ENCODE data around the gene PSMF1. TPM values are rescaled to one million over a fixed set of nuclear protein-coding genes. Genes with fewer than 3 reads are reported as not detected.

Gene PSMF1
- total and polyA plus RNA-seq, 9 of the 15 experiments (the other 6 are each of a cell fraction or from before 2014, with no cell fraction given): 8.5 to 192 (median 33.2) TPM

- TF ChIP-seq RNF219 (CRISPR knock-in tag; IDR thresholded peaks at IDR 0.05): no peak
- TF ChIP-seq, protein P1, sequence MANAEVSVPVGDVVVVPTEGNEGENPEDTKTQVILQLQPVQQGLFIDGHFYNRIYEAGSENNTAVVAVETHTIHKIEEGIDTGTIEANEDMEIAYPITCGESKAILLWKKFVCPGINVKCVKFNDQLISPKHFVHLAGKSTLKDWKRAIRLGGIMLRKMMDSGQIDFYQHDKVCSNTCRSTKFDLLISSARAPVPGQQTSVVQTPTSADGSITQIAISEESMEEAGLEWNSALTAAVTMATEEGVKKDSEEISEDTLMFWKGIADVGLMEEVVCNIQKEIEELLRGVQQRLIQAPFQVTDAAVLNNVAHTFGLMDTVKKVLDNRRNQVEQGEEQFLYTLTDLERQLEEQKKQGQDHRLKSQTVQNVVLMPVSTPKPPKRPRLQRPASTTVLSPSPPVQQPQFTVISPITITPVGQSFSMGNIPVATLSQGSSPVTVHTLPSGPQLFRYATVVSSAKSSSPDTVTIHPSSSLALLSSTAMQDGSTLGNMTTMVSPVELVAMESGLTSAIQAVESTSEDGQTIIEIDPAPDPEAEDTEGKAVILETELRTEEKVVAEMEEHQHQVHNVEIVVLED (CRISPR knock-in tag; IDR thresholded peaks at IDR 0.05): no peak
Observed at GRCh38 chr20:1160991-1161390, 42.6 kb downstream of the PSMF1 start (continued).

DNA sequence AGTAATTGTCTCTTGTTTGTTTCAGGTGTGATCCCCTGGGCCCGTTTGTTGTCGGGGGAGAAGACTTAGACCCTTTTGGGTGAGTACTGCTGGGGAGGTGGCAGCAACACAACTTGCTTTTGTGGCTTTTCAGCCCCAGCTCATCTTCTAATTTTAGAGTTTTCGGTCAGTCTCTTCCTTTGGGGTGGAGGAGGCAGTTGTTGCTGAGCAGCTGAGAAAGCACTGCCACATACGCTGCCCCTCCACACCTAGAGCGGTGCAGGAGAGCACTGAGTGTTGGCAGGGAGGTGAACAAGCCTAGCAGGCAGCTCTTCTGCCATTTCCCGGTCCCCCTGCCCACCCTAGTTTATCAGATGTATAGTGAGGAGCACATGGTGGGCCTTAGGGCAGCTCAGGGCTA, 44.7 kb downstream of the PSMF1 start:
- intact Hi-C loops (cut with micrococcal nuclease) (no loop called here), in situ Hi-C loops (cut with MboI) (no loop called here)
- H3K36me3 ChIP-seq (ENCODE audit: control insufficient read depth, insufficient read depth, low read length): peaks cover 77% of the 10 kb centered on the region; the same call in 2 of the 3 replicates
- H3K9me3 ChIP-seq (replicated peaks; ENCODE audit: control insufficient read depth, insufficient read depth, low read depth, low read length): no peaks in the 10 kb centered on the region
- H3K9ac ChIP-seq (ENCODE audit: insufficient read depth in 1 of 2, low read depth in 2 of 2, low read length in 2 of 2): no peak overlapping the region
- no peaks in the 10 kb centered on the region for H3K4me1 ChIP-seq (replicated peaks in 1 of 2; ENCODE audit: control insufficient read depth in 2 of 2, insufficient read depth in 2 of 2, low read length in 2 of 2)
- TF ChIP-seq SAFB2 (IDR thresholded peaks at IDR 0.05; ENCODE audit: borderline replicate concordance, low read depth, low read length, severe bottlenecking): no peak
- TF ChIP-seq FUS (optimal IDR thresholded peaks at IDR 0.05; ENCODE audit: low read depth, low read length): no peak
- no peak for TF ChIP-seq ETV1 (tag; conservative IDR thresholded peaks at IDR 0.05; ENCODE audit: low read depth)
- no peak for TF ChIP-seq NFXL1 (CRISPR knock-in tag; IDR thresholded peaks at IDR 0.05)
- TF ChIP-seq, protein P2, sequence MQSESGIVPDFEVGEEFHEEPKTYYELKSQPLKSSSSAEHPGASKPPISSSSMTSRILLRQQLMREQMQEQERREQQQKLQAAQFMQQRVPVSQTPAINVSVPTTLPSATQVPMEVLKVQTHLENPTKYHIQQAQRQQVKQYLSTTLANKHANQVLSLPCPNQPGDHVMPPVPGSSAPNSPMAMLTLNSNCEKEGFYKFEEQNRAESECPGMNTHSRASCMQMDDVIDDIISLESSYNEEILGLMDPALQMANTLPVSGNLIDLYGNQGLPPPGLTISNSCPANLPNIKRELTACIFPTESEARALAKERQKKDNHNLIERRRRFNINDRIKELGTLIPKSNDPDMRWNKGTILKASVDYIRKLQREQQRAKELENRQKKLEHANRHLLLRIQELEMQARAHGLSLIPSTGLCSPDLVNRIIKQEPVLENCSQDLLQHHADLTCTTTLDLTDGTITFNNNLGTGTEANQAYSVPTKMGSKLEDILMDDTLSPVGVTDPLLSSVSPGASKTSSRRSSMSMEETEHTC (IDR thresholded peaks at IDR 0.05): no peak
- no peak for TF ChIP-seq TAF7 (tag; IDR thresholded peaks at IDR 0.05)
- TF ChIP-seq ZFP30 (CRISPR knock-in tag; IDR thresholded peaks at IDR 0.05; ENCODE audit: borderline replicate concordance): no peak
- no peak for TF ChIP-seq ZBTB17 (CRISPR knock-in tag; IDR thresholded peaks at IDR 0.05)
- no peak for TF ChIP-seq ZNF699 (CRISPR knock-in tag; IDR thresholded peaks at IDR 0.05; ENCODE audit: insufficient replicate concordance)
- BruUV-seq (replicated peaks): no TSS peak
- no peak for ATAC-seq
- no peak overlapping the region for H3K27ac ChIP-seq (ENCODE audit: extremely low read depth, low read depth, low read length)
- DNase-seq (ENCODE audit: extremely low read depth in 1 of 4, low spot score in 3 of 4): no peak
- WGBS (ENCODE audit: insufficient coverage, low coverage, missing lambda C conversion rate): 100% methylated on average over 6 of the region's 6 CpGs
- no peak overlapping the region for H3K4me3 ChIP-seq
- H3K27me3 ChIP-seq (ENCODE audit: control insufficient read depth in 2 of 2, insufficient read depth in 2 of 2, low read length in 2 of 2): no peaks in the 10 kb centered on the region
- no peaks in the 10 kb centered on the region for H4K20me1 ChIP-seq (replicated peaks; ENCODE audit: control insufficient read depth, insufficient read depth, low read length)
- CTCF ChIA-PET (ENCODE audit: low intra/inter-chr PET ratio): no interaction called here
- no peak for FAIRE-seq
- no peak overlapping the region for H2AFZ ChIP-seq (ENCODE audit: low read depth, low read length)
- POLR2A ChIA-PET: no interaction called here
- H3K79me2 ChIP-seq (ENCODE audit: control insufficient read depth, insufficient read depth, low read length): no peaks in the 10 kb centered on the region
- H3K4me2 ChIP-seq (ENCODE audit: insufficient read depth, low read length): no peak overlapping the region
- no peaks in the 10 kb centered on the region for H3K9me1 ChIP-seq (ENCODE audit: control insufficient read depth, insufficient read depth, low read length)
